Measurements from ENCODE around the gene PALMD.

PALMD gene

DNA sequence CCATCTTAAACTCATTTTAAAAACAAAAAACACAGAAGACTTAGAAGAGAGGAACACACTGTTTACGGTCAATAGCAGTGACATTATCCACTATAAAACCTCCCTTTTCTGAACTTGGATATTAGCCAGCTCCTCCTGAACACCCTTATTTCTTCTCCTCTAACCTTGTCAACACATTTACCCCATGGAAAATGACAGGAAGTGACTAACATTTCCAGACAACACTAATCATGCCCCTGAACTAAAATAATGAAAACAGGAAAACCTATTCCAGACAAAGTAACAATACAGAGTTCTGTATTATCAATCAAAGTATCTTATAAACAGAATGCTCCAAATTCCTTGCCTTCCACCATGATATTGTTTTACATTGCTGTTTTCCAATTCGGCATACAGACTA, 45.3 kb downstream of the PALMD start:
- TF ChIP-seq YY1 (IDR thresholded peaks at IDR 0.05; ENCODE audit: insufficient read depth, insufficient read length) (no peak), SUZ12 (IDR thresholded peaks at IDR 0.05; ENCODE audit: extremely low read depth, insufficient read depth, insufficient read length) (no peak), ZNF274 (IDR thresholded peaks at IDR 0.05; ENCODE audit: low read depth, low read length) (no peak)
- no peak for DNase-seq (ENCODE audit: low read depth, low spot score)
- no peaks in the 10 kb centered on the region for H3K36me3 ChIP-seq (ENCODE audit: insufficient read depth, insufficient read length, low read length)
- no peak overlapping the region for H3K4me3 ChIP-seq (ENCODE audit: insufficient read length, low read depth)
- no peaks in the 10 kb centered on the region for H3K4me1 ChIP-seq (ENCODE audit: insufficient read depth, insufficient read length)
- no peaks in the 10 kb centered on the region for H3K27me3 ChIP-seq (ENCODE audit: insufficient read depth, insufficient read length)
- H3K9me3 ChIP-seq (ENCODE audit: insufficient read depth, low read length), result no peaks in the 10 kb centered on the region
- no peak overlapping the region for H3K9ac ChIP-seq (ENCODE audit: insufficient read length, low read depth)

DNA sequence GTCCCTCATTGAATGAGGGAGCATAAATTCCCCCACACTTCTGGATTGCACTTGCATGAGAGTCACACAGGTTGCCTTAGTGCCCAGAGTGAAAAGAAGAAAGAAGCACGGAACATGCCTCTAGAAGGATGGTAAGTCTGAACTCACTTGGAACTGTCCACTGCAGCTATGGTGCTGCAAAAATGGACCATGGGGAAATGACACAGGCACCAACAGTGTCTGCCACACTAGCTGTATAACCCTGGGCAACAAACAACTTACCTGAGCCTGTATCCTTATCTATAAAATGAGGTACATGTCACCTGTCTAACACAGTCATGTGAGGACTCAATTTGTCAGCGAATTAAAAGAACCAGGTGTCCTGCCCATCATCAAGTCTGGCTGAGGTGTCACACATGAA, 50.7 kb downstream of the PALMD start:
- no peak for DNase-seq (ENCODE audit: low read depth, low spot score)
- Histone ChIP-seq H3K9me3 (ENCODE audit: insufficient read depth, low read length) (peaks cover 2% of the 10 kb centered on the region; the same call in 1 of the 2 replicates), H3K36me3 (ENCODE audit: insufficient read depth, insufficient read length, low read length) (no peaks in the 10 kb centered on the region), H3K4me1 (ENCODE audit: insufficient read depth, insufficient read length) (no peaks in the 10 kb centered on the region), H3K27me3 (ENCODE audit: insufficient read depth, insufficient read length) (no peaks in the 10 kb centered on the region), H3K4me3 (ENCODE audit: insufficient read length, low read depth) (no peak overlapping the region), H3K9ac (ENCODE audit: insufficient read length, low read depth) (no peak overlapping the region)
- TF ChIP-seq ZNF274 (IDR thresholded peaks at IDR 0.05; ENCODE audit: low read depth, low read length), result no peak
- TF ChIP-seq YY1 (IDR thresholded peaks at IDR 0.05; ENCODE audit: insufficient read depth, insufficient read length), result no peak
- TF ChIP-seq SUZ12 (IDR thresholded peaks at IDR 0.05; ENCODE audit: extremely low read depth, insufficient read depth, insufficient read length), result no peak

DNA sequence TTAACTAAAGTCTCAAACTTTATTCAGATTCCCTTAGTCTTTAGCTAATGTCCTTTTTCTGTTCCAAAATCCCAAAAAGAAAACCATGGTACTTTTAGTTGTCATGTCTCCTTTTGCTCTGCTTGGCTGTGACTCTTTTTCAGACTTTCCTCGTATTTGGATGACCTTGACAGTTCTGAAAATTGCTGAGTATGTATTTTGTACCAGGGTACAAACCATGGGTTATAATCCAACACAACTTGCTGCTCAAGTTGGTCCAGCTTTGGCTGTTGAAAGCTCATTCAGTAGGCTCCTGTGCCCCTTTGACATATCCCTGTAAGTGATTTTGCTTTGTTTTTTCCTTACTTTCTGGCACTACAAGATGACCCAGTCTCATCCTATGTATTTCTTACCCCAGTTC, 51.7 kb downstream of the PALMD start:
- no peaks in the 10 kb centered on the region for H3K27me3 ChIP-seq (ENCODE audit: insufficient read depth, insufficient read length)
- H3K36me3 ChIP-seq (ENCODE audit: insufficient read depth, insufficient read length, low read length), result no peaks in the 10 kb centered on the region
- H3K9me3 ChIP-seq (ENCODE audit: insufficient read depth, low read length), result peaks cover 9% of the 10 kb centered on the region; the same call in 1 of the 2 replicates
- no peak for DNase-seq (ENCODE audit: low read depth, low spot score)
- TF ChIP-seq ZNF274 (IDR thresholded peaks at IDR 0.05; ENCODE audit: low read depth, low read length) (no peak), SUZ12 (IDR thresholded peaks at IDR 0.05; ENCODE audit: extremely low read depth, insufficient read depth, insufficient read length) (no peak), YY1 (IDR thresholded peaks at IDR 0.05; ENCODE audit: insufficient read depth, insufficient read length) (no peak)
- no peak overlapping the region for H3K4me3 ChIP-seq (ENCODE audit: insufficient read length, low read depth)
- H3K9ac ChIP-seq (ENCODE audit: insufficient read length, low read depth), result no peak overlapping the region
- no peaks in the 10 kb centered on the region for H3K4me1 ChIP-seq (ENCODE audit: insufficient read depth, insufficient read length)

- H3K4me3 ChIP-seq (ENCODE audit: insufficient read length, low read depth), result no peak overlapping the region
Observed at GRCh38 chr1:99700020-99700419, 54.1 kb downstream of the PALMD start.

DNA sequence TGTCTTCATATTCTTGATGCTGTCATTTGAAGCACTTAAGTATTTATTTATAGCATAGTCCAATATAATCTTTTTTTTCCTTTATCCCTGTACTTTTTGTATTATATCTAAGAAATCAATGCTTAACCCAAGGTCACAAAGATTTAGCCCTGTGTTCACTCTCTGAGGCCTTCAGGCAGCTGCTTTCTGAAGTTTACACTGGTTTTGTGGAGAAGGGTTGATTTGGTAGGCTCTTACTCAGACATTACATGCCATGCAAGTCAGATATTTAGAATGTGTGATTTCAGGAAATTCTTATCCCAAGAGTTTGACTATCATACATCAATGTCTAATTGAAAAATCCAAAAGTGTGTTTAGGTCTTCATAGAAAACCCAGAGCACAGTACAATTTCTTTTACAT, 56.3 kb downstream of the PALMD start:
- peaks cover 9% of the 10 kb centered on the region; the same call in 1 of the 2 replicates for H3K9me3 ChIP-seq (ENCODE audit: insufficient read depth, low read length)
- DNase-seq (ENCODE audit: low read depth, low spot score), result no peak

More at GRCh38 chr1:99700020-99700419, 54.1 kb downstream of the PALMD start:
- no peak for DNase-seq (ENCODE audit: low read depth, low spot score)
- Histone ChIP-seq H3K9ac (ENCODE audit: insufficient read length, low read depth) (no peak overlapping the region), H3K36me3 (ENCODE audit: insufficient read depth, insufficient read length, low read length) (no peaks in the 10 kb centered on the region), H3K9me3 (ENCODE audit: insufficient read depth, low read length) (peaks cover 9% of the 10 kb centered on the region; the same call in 1 of the 2 replicates), H3K27me3 (ENCODE audit: insufficient read depth, insufficient read length) (no peaks in the 10 kb centered on the region), H3K4me1 (ENCODE audit: insufficient read depth, insufficient read length) (no peaks in the 10 kb centered on the region)
- TF ChIP-seq SUZ12 (IDR thresholded peaks at IDR 0.05; ENCODE audit: extremely low read depth, insufficient read depth, insufficient read length) (no peak), YY1 (IDR thresholded peaks at IDR 0.05; ENCODE audit: insufficient read depth, insufficient read length) (no peak)

DNA sequence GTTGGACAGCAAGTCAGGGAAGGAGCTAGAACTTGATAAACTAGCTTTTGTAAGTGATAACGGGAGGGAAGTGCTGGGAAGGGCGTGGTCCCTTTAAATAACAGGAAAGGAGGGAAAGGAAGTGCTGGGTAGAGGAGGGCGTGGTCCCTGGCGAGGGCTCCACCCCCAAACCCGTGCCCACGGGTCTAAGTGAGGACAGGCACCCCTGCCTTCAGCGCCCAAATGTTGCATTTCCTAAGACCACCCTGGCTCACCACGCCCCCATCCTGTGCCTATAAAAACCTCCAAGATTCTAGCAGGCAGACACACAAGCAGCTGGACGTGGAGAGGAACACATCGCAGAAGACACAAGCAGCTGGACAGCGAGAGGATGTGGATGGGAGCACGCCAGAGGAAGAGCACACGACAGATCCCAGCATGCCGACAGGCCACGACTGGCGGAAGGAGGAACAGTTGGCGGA, 58.5 kb downstream of the PALMD start:
- no peak overlapping the region for H3K9ac ChIP-seq (ENCODE audit: insufficient read length, low read depth)
- H3K9me3 ChIP-seq (ENCODE audit: insufficient read depth, low read length), result peaks cover 9% of the 10 kb centered on the region; the same call in 1 of the 2 replicates
- no peaks in the 10 kb centered on the region for H3K36me3 ChIP-seq (ENCODE audit: insufficient read depth, insufficient read length, low read length)
- H3K4me3 ChIP-seq (ENCODE audit: insufficient read length, low read depth), result no peak overlapping the region
- H3K4me1 ChIP-seq (ENCODE audit: insufficient read depth, insufficient read length), result no peaks in the 10 kb centered on the region
- TF ChIP-seq ZNF274 (IDR thresholded peaks at IDR 0.05; ENCODE audit: low read depth, low read length) (no peak), SUZ12 (IDR thresholded peaks at IDR 0.05; ENCODE audit: extremely low read depth, insufficient read depth, insufficient read length) (no peak), YY1 (IDR thresholded peaks at IDR 0.05; ENCODE audit: insufficient read depth, insufficient read length) (no peak)
- DNase-seq (ENCODE audit: low read depth, low spot score), result no peak
- H3K27me3 ChIP-seq (ENCODE audit: insufficient read depth, insufficient read length), result no peaks in the 10 kb centered on the region

More for the DNA sequence above, 56.3 kb downstream of the PALMD start:
- H3K36me3 ChIP-seq (ENCODE audit: insufficient read depth, insufficient read length, low read length), result no peaks in the 10 kb centered on the region
- H3K27me3 ChIP-seq (ENCODE audit: insufficient read depth, insufficient read length), result no peaks in the 10 kb centered on the region
- TF ChIP-seq YY1 (IDR thresholded peaks at IDR 0.05; ENCODE audit: insufficient read depth, insufficient read length) (no peak), ZNF274 (IDR thresholded peaks at IDR 0.05; ENCODE audit: low read depth, low read length) (no peak), SUZ12 (IDR thresholded peaks at IDR 0.05; ENCODE audit: extremely low read depth, insufficient read depth, insufficient read length) (no peak)
- H3K9ac ChIP-seq (ENCODE audit: insufficient read length, low read depth), result no peak overlapping the region
- no peak overlapping the region for H3K4me3 ChIP-seq (ENCODE audit: insufficient read length, low read depth)
- no peaks in the 10 kb centered on the region for H3K4me1 ChIP-seq (ENCODE audit: insufficient read depth, insufficient read length)

GRCh38 chr1:99705385-99705784, 59.5 kb downstream of the PALMD start:
- TF ChIP-seq YY1 (IDR thresholded peaks at IDR 0.05; ENCODE audit: insufficient read depth, insufficient read length) (no peak), SUZ12 (IDR thresholded peaks at IDR 0.05; ENCODE audit: extremely low read depth, insufficient read depth, insufficient read length) (no peak), ZNF274 (IDR thresholded peaks at IDR 0.05; ENCODE audit: low read depth, low read length) (no peak)
- no peaks in the 10 kb centered on the region for H3K4me1 ChIP-seq (ENCODE audit: insufficient read depth, insufficient read length)
- peaks cover 3% of the 10 kb centered on the region for H3K36me3 ChIP-seq (ENCODE audit: insufficient read depth, insufficient read length, low read length)
- no peak for DNase-seq (ENCODE audit: low read depth, low spot score)
- H3K9ac ChIP-seq (ENCODE audit: insufficient read length, low read depth), result no peak overlapping the region
- H3K4me3 ChIP-seq (ENCODE audit: insufficient read length, low read depth), result no peak overlapping the region
- H3K9me3 ChIP-seq (ENCODE audit: insufficient read depth, low read length), result peaks cover 9% of the 10 kb centered on the region; the same call in 1 of the 2 replicates
- no peaks in the 10 kb centered on the region for H3K27me3 ChIP-seq (ENCODE audit: insufficient read depth, insufficient read length)

Measured in NT2/D1 (cell line).